SK-N-MC (cell line): Measurements from ENCODE around the gene CD27.
"Not testable (repeated sequence)": the region's sequence is repeated elsewhere in the genome, so short reads cannot be mapped to it uniquely, and the experiment has no call there.

Experiments used
- EZH2 ChIP-seq: fragments of 200-600 bp; sonication (generic); IDR thresholded peaks from one replicate; pipeline ENCODE4 v1.6.1; 2017; ENCODE audit warnings: antibody characterized with exemption
- FOXP2 ChIP-seq: optimal IDR thresholded peaks from 2 replicates; pipeline ENCODE3; 2011; ENCODE audit warnings: mild to moderate bottlenecking, moderate library complexity; ENCODE audit not compliant: insufficient read depth; ENCODE audit errors: extremely low read length, control extremely low read depth
- POLR2AphosphoS5 ChIP-seq: IDR thresholded peaks from 2 replicates; pipeline ENCODE4 v1.6.1; 2012; ENCODE audit warnings: mild to moderate bottlenecking, low read depth, low read length, borderline replicate concordance

GRCh38 chr12:6490673-6491072 is 45.9 kb downstream of the CD27 start:
- TF ChIP-seq POLR2AphosphoS5, EZH2, FOXP2: not testable (repeated sequence)
